Karpas-422 (cell line): ENCODE results near the gene SLC18A3. TPM values are rescaled to one million over a fixed set of nuclear protein-coding genes. Genes with fewer than 3 reads are reported as not detected.

Source experiments
- DNase-seq: peaks from one replicate; pipeline ENCODE4 v3.0.0-alpha.2; 2015
- H2AFZ ChIP-seq: fragments of 200-600 bp; sonication (generic); 2 replicates; pipeline ENCODE4 v1.6.1; 2014; ENCODE audit warnings: antibody characterized with exemption, low read length, mixed read lengths
- H3K27ac ChIP-seq: fragments of 200-600 bp; sonication (generic); 2 replicates; pipeline ENCODE4 v1.5.1; 2014; ENCODE audit warnings: mild to moderate bottlenecking, low read length, moderate library complexity
- H3K27me3 ChIP-seq: fragments of 200-600 bp; sonication (generic); 2 replicates; pipeline ENCODE4 v1.6.1; 2014; ENCODE audit warnings: low read length, mixed read lengths
- H3K36me3 ChIP-seq: fragments of 200-600 bp; sonication (generic); 2 replicates; pipeline ENCODE4 v1.6.1; 2014; ENCODE audit warnings: low read length, mixed read lengths; ENCODE audit not compliant: insufficient read depth
- H3K4me1 ChIP-seq: fragments of 200-600 bp; sonication (generic); 2 replicates; pipeline ENCODE4 v1.6.1; 2014; ENCODE audit warnings: mild to moderate bottlenecking, low read length, mixed read lengths
- H3K4me2 ChIP-seq: fragments of 200-600 bp; sonication (generic); 2 replicates; pipeline ENCODE4 v1.6.1; 2014; ENCODE audit warnings: low read length, low read depth, mild to moderate bottlenecking; ENCODE audit not compliant: poor library complexity, severe bottlenecking
- H3K4me3 ChIP-seq: fragments of 200-600 bp; sonication (generic); 2 replicates; pipeline ENCODE4 v1.5.1; 2014; ENCODE audit warnings: mild to moderate bottlenecking, antibody characterized with exemption, low read length, mixed read lengths
- H3K79me2 ChIP-seq: fragments of 200-600 bp; sonication (generic); 2 replicates; pipeline ENCODE4 v1.6.1; 2014; ENCODE audit warnings: mild to moderate bottlenecking, low read length, mixed read lengths
- H3K9ac ChIP-seq: fragments of 200-600 bp; sonication (generic); 2 replicates; pipeline ENCODE4 v1.6.0; 2014; ENCODE audit warnings: low read length
- H3K9me2 ChIP-seq: fragments of 200-600 bp; sonication (generic), shearing (Covaris generic); replicated peaks from 2 replicates; pipeline ENCODE4 v1.6.0; 2014; ENCODE audit warnings: mild to moderate bottlenecking, low read length, moderate library complexity; ENCODE audit not compliant: insufficient read depth
- H3K9me3 ChIP-seq: fragments of 300-700, 200-600 bp; sonication (generic); 2 replicates; pipeline ENCODE4 v1.6.1; 2014; ENCODE audit warnings: low read length, mixed read lengths
- H4K20me1 ChIP-seq: fragments of 200-600 bp; sonication (generic); 2 replicates; pipeline ENCODE4 v1.6.1; 2014; ENCODE audit warnings: mild to moderate bottlenecking, antibody characterized with exemption, low read length, low read depth; ENCODE audit not compliant: insufficient read depth
- total RNA-seq: library from RNA; depleted of rRNA; stranded (reverse); fragments of >200 nt; shearing (Covaris generic); gene quantifications from 2 replicates; pipeline ENCODE4 v1.2.3, GENCODE V29; 2014; ENCODE audit warnings: low replicate concordance; rRNA removed

The SLC18A3 gene
- total RNA-seq, 1 experiment from 2014 or later, result not detected

DNA sequence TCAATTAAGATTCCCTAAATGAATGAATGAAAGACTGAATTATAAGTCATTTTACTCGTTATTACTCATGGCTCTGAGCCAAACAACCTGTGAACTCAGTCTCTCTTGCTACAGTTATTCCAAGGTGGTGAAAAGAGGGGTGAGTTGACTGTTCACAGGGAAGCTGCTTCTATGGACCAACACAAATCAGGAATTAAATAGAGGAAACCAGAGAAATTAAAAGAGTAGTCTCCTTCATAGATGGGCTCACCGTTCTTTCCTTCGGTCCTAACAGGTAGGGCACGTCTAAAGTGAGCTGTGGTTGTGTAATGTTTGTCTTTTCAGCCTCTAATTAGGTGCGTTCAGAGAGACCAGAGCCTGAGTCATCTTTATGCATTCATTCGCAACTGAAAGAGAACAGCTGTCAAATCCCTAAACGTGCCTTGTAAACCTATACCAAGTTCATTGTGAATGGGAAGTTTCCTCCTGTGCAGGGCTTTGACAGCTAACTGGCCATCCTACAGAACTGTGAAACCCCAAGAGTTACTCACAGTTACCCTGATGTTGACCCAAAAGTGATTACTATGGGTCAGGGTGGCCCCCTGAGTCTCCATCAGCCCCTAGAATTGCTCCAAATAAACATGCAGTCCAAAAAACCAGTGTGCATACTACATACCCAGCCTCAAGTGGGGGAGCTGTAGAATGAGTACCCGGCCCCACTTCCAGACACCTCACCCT lies 51.2 kb downstream of the SLC18A3 start:
- Histone ChIP-seq H3K4me2 (no peak overlapping the region), H3K4me3 (no peak overlapping the region), H3K9me3 (peaks cover 4% of the 10 kb centered on the region; the same call in 1 of the 2 replicates), H3K27ac (no peak overlapping the region), H3K9ac (no peak overlapping the region), H3K27me3 (no peaks in the 10 kb centered on the region), H3K36me3 (no peaks in the 10 kb centered on the region), H2AFZ (no peak overlapping the region), H3K79me2 (no peaks in the 10 kb centered on the region), H3K4me1 (no peaks in the 10 kb centered on the region), H4K20me1 (no peaks in the 10 kb centered on the region), H3K9me2 (no peaks in the 10 kb centered on the region)
- no peak for DNase-seq

Other genes starting within 250 kb of the SLC18A3 start
- not detected in 2 replicates for gene DRGX, start 214.2 kb upstream of the SLC18A3 start, total RNA-seq
- 15.4 and 33.8 TPM in 2 replicates for gene ERCC6, start 71.2 kb upstream of the SLC18A3 start, total RNA-seq
- gene CHAT, start 3.7 kb downstream of the SLC18A3 start, total RNA-seq, result not detected in 2 replicates
- not detected in 2 replicates for gene C10orf53, start 69.3 kb downstream of the SLC18A3 start, total RNA-seq
- 0.75 and 1.8 TPM in 2 replicates for gene OGDHL, start 152.0 kb downstream of the SLC18A3 start, total RNA-seq